Forelimb muscle (tissue), 1 donor: Measurements from ENCODE around the gene RTL10. TPM values are rescaled to one million over a fixed set of nuclear protein-coding genes. Genes with fewer than 3 reads are reported as not detected.
"Not testable (repeated sequence)": the region's sequence is repeated elsewhere in the genome, so short reads cannot be mapped to it uniquely, and the experiment has no call there.

Source experiments
- DNase-seq: peaks from one replicate; pipeline ENCODE4 v3.0.0-alpha.2; 2013; ENCODE audit warnings: low read depth
- polyA plus RNA-seq: library from polyadenylated mRNA; unstranded; fragments of 120-200 nt; gene quantifications from one replicate; pipeline ENCODE4 v1.2.1, GENCODE V29; 2013; ENCODE audit not compliant: insufficient read length

The RTL10 gene
- polyA plus RNA-seq, 1 donor = 12.0 TPM

- no peak for DNase-seq
These were observed 36.0 kb upstream of the RTL10 start for GRCh38 chr22:19890502-19891316.

- no peak for DNase-seq
These were observed 35.3 kb upstream of the RTL10 start for GRCh38 chr22:19889951-19890350.

GRCh38 chr22:19888131-19888746, 33.6 kb upstream of the RTL10 start:
- no peak for DNase-seq

GRCh38 chr22:19887256-19887985, 32.7 kb upstream of the RTL10 start:
- DNase-seq = no peak

GRCh38 chr22:19886605-19887255, 32.1 kb upstream of the RTL10 start:
- no peak for DNase-seq

- no peak for DNase-seq
These were observed 31.3 kb upstream of the RTL10 start for GRCh38 chr22:19885841-19886592.

- DNase-seq = no peak
These were observed 30.5 kb upstream of the RTL10 start for GRCh38 chr22:19884954-19885751.

- no peak for DNase-seq
These were observed 29.7 kb upstream of the RTL10 start for GRCh38 chr22:19884161-19884953.

- not testable (repeated sequence) for DNase-seq
These were observed 28.8 kb upstream of the RTL10 start for GRCh38 chr22:19883446-19883845.

GRCh38 chr22:19882446-19883381, 28.0 kb upstream of the RTL10 start:
- DNase-seq = no peak

GRCh38 chr22:19880786-19881569, 26.3 kb upstream of the RTL10 start:
- no peak for DNase-seq

- no peak for DNase-seq
These were observed 25.5 kb upstream of the RTL10 start for GRCh38 chr22:19879992-19880785.

- DNase-seq = no peak
These were observed 24.9 kb upstream of the RTL10 start for GRCh38 chr22:19879643-19879991.

GRCh38 chr22:19879246-19879570, 24.5 kb upstream of the RTL10 start:
- no peak for DNase-seq

- DNase-seq = no peak
These were observed 24.0 kb upstream of the RTL10 start for GRCh38 chr22:19878461-19879245.

- no peak for DNase-seq
These were observed 23.1 kb upstream of the RTL10 start for GRCh38 chr22:19877626-19878339.
